Cardiac muscle cell (in vitro differentiated cells and primary cell): ENCODE data around the gene ERFE. TPM values are rescaled to one million over a fixed set of nuclear protein-coding genes. Genes with fewer than 3 reads are reported as not detected.

Source experiments
- DNase-seq, 2 donors: peaks; one replicate each; pipeline versions ENCODE4 v3.0.0 to v3.0.0-alpha.2; 2010 to 2017; ENCODE audit warnings: low read depth in 1 of 2, low spot score in 1 of 2
- H3K27ac ChIP-seq: fragments of 200-600 bp; sonication (generic); 2 replicates; pipeline ENCODE4 v1.5.1; 2016
- H3K27me3 ChIP-seq: fragments of 200-600 bp; sonication (generic); 2 replicates; pipeline ENCODE4 v1.6.0; 2016; ENCODE audit warnings: control low read depth
- H3K36me3 ChIP-seq: fragments of 200-600 bp; sonication (generic); 2 replicates; pipeline ENCODE4 v1.5.1; 2016; ENCODE audit warnings: control low read depth
- H3K4me1 ChIP-seq: fragments of 200-600 bp; sonication (generic); 2 replicates; pipeline ENCODE4 v1.8.1; 2017; ENCODE audit warnings: low read depth, mild to moderate bottlenecking, mixed run types
- H3K4me3 ChIP-seq: fragments of 200-600 bp; sonication (generic); 2 replicates; pipeline ENCODE4 v1.5.1; 2016; ENCODE audit warnings: mild to moderate bottlenecking
- H3K9me3 ChIP-seq: fragments of 200-600 bp; sonication (generic); 2 replicates; pipeline ENCODE4 v1.5.1; 2017; ENCODE audit warnings: low read depth, mild to moderate bottlenecking, control low read depth
- polyA plus RNA-seq: library from polyadenylated mRNA; unstranded; fragments of >200 nt; fragmentation: Nextera tagmentation; extraction: Ambion mirVana; gene quantifications from 2 replicates; pipeline ENCODE4 v1.2.1, GENCODE V29; 2016
- total RNA-seq: library from RNA; depleted of rRNA; stranded (reverse); fragments of >200 nt; gene quantifications from 2 replicates; pipeline ENCODE4 v1.2.3, GENCODE V29; 2016
- TF ChIP-seq, protein P1 (sequence below): IDR thresholded peaks from 2 replicates; pipeline ENCODE4 v1.5.1; 2012; ENCODE audit warnings: low read depth, mild to moderate bottlenecking, low read length

Gene ERFE
- total and polyA plus RNA-seq, 2 experiments from 2014 or later, result 0.60 to 1.5 TPM

DNA sequence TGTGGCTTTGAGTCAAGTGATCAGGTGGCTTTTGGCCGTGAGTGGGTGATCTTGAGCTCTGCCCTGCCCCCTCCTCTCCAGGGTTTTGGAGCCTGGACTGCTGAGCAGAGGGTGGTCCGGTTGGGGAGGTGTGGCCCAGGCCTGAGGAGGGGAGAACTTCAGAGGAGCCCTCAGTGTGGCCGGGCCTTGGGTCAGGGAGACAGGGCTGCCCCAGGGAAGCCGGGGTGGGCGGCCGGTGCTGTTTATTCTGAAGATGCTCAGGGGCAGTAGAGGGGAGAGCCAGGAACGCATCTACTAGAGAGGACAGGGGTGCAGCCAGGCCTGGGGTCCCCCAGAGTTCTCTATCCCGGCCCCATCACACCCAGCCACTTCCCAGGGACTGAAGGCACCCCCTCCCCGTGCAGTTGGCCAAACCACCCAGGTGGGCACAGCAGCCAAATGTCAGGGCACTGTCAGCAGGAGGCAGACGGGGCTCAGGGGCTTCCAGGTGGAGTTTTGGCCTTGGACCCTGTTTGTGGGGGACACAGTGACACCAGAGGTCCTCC, 963 bp downstream of the ERFE start:
- no peak overlapping the region for H3K27ac ChIP-seq
- H3K27me3 ChIP-seq, result peaks cover 79% of the 10 kb centered on the region
- H3K36me3 ChIP-seq, result no peaks in the 10 kb centered on the region
- H3K9me3 ChIP-seq, result no peaks in the 10 kb centered on the region
- no peak overlapping the region for H3K4me3 ChIP-seq
- DNase-seq, result no peak
- TF ChIP-seq, protein P1, sequence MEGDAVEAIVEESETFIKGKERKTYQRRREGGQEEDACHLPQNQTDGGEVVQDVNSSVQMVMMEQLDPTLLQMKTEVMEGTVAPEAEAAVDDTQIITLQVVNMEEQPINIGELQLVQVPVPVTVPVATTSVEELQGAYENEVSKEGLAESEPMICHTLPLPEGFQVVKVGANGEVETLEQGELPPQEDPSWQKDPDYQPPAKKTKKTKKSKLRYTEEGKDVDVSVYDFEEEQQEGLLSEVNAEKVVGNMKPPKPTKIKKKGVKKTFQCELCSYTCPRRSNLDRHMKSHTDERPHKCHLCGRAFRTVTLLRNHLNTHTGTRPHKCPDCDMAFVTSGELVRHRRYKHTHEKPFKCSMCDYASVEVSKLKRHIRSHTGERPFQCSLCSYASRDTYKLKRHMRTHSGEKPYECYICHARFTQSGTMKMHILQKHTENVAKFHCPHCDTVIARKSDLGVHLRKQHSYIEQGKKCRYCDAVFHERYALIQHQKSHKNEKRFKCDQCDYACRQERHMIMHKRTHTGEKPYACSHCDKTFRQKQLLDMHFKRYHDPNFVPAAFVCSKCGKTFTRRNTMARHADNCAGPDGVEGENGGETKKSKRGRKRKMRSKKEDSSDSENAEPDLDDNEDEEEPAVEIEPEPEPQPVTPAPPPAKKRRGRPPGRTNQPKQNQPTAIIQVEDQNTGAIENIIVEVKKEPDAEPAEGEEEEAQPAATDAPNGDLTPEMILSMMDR, result no peak
- H3K4me1 ChIP-seq, result no peaks in the 10 kb centered on the region

DNA sequence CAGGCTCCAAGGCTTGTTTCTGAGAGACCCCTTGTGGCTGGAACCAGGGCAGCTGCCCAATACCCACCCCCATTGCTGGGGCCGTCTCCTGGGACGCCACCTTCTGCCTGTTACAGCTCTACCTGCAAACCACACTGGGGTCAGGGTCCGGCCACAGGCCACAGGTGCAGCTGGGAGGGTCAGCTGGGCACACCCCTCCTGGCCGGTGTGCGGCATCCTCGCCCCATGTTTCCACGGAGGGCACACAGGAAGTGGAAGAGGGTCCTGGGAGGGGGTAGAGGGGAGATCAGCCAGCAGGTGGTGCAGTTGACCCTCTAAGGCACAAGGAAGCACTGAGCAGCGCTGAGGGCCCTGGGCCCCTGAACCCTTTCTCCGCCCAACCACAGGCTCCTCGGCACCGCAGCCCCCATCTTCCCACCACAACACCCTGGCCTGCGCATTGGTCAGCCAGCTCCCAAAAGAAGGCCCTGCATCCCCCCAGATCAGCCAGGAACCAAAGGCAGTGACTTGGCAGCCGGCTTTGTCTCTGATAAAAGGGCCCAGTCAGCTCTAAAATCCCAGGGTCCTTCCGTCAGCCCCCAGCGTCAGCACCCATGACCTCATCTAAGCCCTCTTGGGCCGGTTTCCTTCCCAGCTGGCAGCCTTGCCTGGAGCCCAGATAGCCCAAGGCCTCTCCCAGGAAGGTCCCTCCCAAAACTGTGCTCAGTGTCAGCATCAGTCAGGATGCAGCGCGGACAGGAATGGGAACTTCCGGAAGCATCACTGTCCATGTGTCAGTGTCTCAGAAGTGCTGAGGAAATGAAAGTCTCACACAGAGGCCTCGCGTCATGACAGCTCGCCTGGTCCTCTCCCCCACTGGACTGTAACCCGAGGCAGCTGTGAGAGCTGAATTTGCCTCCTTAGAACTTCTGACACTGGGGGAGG, 1.7 kb downstream of the ERFE start:
- Histone ChIP-seq H3K9me3 (no peaks in the 10 kb centered on the region), H3K4me3 (no peak overlapping the region), H3K27ac (no peak overlapping the region), H3K36me3 (no peaks in the 10 kb centered on the region), H3K27me3 (peaks cover 87% of the 10 kb centered on the region), H3K4me1 (no peaks in the 10 kb centered on the region)
- peak; percentile 46 to 49 for DNase-seq
- TF ChIP-seq, protein P1, result peak; percentile 31

DNA sequence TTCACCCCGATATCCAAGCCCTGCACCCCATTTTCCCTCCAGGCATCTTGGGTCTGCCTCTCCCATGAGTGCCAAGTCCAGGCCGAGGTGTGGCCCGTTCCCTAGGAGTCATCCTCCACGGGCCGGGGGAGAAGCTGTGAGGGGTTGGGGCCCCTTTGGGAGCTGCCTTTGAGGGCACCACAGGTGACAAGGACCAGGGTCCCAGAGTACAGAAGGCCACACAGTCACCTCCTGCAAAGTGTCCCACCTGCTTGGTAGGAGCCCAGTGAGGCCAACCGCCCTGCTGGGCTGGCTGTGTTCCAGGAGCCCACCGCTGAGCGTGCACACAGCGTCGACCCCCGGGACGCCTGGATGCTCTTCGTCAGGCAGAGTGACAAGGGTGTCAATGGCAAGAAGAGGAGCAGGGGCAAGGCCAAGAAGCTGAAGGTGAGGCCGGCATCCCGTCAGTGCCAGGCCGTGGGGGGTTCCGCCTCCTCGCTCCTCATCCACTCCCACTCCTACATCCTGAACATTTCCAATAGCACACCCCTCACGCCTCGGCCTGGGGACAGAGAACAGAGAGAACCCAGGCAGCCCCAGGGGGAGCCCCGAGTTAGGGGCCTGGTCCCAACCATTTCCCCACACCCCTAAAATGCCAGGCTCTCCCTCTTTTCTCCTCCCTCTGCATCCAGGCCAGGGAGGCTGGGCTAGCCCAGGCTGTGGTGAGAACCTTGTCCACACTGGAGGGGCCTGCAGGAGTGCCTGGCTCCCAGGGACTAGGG, 2.7 kb downstream of the ERFE start:
- no peaks in the 10 kb centered on the region for H3K9me3 ChIP-seq
- DNase-seq, result no peak
- no peak overlapping the region for H3K27ac ChIP-seq
- H3K4me3 ChIP-seq, result no peak overlapping the region
- no peaks in the 10 kb centered on the region for H3K4me1 ChIP-seq
- peaks cover 88% of the 10 kb centered on the region for H3K27me3 ChIP-seq
- TF ChIP-seq, protein P1, result no peak
- no peaks in the 10 kb centered on the region for H3K36me3 ChIP-seq

DNA sequence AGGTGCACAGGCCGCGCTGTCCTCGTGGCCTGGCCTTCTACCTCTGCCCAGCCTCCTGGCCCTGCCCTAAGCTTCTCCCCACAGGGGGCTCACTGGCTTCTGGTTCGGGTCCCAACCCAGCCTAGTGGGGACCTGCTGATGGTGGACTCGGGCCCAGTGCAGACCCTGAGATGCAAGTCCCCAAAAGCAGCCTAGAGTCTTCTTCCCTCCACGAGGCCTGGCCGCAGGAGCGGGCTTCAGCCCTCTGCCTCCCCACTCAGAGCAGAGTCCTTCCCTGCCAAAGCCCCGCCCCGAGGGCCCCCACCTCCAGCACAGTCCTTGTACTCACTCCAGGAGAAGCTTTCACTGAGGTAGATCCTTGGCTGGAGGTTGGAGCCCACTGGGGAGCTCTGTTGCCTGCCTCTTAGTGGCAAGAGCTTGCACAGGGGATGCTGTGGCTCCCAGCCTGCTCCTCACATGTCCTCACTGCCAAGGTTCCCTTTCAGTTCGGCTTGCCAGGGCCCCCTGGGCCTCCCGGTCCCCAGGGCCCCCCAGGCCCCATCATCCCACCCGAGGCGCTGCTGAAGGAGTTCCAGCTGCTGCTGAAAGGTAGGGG, 3.6 kb downstream of the ERFE start:
- DNase-seq, result no peak
- TF ChIP-seq, protein P1, result no peak
- H3K9me3 ChIP-seq, result no peaks in the 10 kb centered on the region
- no peaks in the 10 kb centered on the region for H3K36me3 ChIP-seq
- H3K27me3 ChIP-seq, result peaks cover 81% of the 10 kb centered on the region
- no peaks in the 10 kb centered on the region for H3K4me1 ChIP-seq
- no peak overlapping the region for H3K4me3 ChIP-seq
- H3K27ac ChIP-seq, result no peak overlapping the region

DNA sequence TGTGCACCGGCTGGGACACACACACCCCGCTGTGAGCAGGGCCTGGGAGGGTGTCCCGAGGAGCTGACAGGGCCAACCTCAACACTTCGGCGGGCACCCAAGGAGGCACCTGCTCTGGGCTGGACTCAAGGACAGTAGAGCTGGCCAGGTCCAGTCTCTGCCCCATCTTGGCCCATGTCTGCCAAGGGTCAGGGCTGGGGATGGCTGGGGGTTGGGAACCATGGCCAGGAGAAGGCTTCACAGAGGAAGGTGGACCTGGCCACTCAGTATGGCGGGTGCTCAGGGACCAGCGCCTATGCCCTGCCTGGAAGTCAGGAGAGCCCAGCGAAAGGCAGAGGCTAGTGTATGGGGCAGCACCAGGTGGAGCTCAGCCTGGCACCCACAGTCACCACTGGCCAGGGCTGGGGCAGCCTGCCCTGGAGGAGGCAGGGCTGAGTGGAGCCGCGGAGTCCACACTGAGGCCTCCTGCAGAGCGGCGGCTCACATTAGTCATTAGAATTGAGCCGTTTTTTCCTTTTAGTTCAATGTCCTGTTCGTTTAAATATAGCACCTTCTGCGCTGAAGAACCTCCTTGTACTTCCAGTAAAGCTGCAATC, 4.2 kb downstream of the ERFE start:
- Histone ChIP-seq H3K4me3 (no peak overlapping the region), H3K27me3 (peaks cover 75% of the 10 kb centered on the region), H3K4me1 (no peaks in the 10 kb centered on the region), H3K27ac (no peak overlapping the region), H3K36me3 (no peaks in the 10 kb centered on the region), H3K9me3 (no peaks in the 10 kb centered on the region)
- peak in 1 of 2 donors; percentile 16 for DNase-seq
- TF ChIP-seq, protein P1, result no peak
